ENCODE results near the gene INTS13.

GRCh38 chr12:26869104-26869494 is 68.7 kb downstream of the INTS13 start:
- TF ChIP-seq CTCF (IDR thresholded peaks at IDR 0.05; ENCODE audit: low read depth, low read length) (no peak), MAX (IDR thresholded peaks at IDR 0.05; ENCODE audit: low read depth, low read length) (no peak), POLR2A (IDR thresholded peaks at IDR 0.05; ENCODE audit: extremely low read depth, insufficient read length) (no peak)
